GM21390 (cell line): Measurements from ENCODE around the gene CNR1.
A peak's percentile ranks its signal among the peaks of the same experiment; 100 is the strongest.

ENCODE experiments used
- ATAC-seq: cut with Tn5 transposase; IDR thresholded peaks from one replicate; pipeline ENCODE4 v1.9.1; 2021; ENCODE audit not compliant: unreplicated experiment

CNR1 gene

DNA sequence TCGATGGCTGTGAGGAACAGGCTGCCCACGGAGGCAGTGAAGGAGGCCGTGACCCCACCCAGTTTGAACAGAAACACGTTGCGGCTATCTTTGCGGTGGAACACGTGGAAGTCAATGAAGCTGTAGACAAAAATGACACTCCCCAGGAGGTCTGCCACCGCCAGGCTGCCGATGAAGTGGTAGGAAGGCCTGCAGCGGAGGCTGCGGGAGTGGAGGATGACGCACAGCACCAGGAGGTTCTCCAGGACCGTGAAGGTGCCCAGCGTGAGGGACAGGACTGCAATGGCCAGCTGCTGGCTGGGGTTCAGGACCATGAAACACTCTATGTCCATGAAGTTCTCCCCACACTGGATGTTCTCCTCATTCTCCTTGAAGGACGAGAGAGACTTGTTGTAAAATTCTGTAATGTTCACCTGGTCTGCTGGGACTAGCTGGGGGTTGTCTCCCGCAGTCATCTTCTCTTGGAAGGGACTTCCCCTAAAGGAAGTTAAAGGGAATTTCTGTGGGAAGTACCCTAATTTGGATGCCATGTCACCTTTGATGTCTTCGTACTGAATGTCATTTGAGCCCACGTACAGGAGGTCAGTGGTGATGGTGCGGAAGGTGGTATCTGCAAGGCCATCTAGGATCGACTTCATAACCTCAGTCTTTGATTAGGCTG lies 21.4 kb downstream of the CNR1 start:
- no peak for ATAC-seq

DNA sequence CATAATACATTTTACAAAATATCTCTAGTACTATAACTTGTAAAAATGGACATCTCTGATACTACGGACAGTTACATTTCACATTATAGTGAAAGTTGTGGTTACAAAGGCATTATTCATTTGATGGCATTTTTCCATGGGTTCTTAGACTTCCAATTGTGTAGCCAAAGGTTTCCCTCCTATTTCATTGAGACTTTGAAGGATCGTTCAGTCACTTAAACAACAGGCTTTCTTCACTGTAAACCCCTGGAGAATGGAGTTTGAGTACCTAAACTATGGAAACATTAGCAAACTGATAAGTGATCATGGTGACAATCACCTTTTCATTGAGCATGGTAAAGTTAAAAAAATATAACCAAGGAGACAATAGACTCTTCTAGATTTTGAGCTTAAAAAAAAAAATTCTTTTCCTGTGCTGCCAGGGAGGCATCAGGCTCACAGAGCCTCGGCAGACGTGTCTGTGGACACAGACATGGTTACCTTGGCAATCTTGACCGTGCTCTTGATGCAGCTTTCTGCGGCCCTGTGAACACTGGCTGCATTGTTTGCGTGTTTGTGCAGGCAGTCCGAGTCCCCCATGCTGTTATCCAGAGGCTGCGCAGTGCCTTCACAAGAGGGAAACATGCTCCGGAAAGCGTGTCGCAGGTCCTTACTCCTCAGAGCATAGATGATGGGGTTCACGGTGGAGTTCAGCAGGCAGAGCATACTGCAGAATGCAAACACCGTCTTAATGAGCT lies 22.6 kb downstream of the CNR1 start:
- no peak for ATAC-seq

- no peak for ATAC-seq
Observed at GRCh38 chr6:88142297-88142668, 23.9 kb downstream of the CNR1 start.

GRCh38 chr6:88141561-88142296 lies 24.4 kb downstream of the CNR1 start:
- ATAC-seq: peak; percentile 97

GRCh38 chr6:88137915-88138314 lies 28.2 kb downstream of the CNR1 start:
- no peak for ATAC-seq

- peak; percentile 78 for ATAC-seq
Observed at GRCh38 chr6:88135578-88136114, 30.5 kb downstream of the CNR1 start.

DNA sequence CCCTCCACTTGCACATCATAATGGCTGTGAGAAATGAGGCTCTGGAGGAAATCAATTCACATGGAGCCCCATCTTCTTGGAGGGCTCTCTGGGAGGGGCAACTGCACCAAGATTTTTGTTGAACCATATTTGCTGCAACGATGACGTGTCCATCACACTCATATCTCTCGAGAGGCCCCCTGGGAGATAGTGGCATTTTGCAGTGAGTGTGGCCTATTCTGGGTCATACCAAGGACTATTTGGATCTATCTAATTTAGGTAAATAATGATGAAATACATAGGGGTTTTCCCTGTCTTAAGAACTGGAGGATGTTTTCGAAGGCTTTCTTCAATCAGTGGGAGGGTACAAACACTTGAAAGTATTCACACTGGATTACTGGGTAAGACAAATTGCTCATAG lies 31.6 kb downstream of the CNR1 start:
- no peak for ATAC-seq

GRCh38 chr6:88133718-88134117 lies 32.4 kb downstream of the CNR1 start:
- ATAC-seq: no peak

- no peak for ATAC-seq
Observed at GRCh38 chr6:88124925-88125557, 41.1 kb downstream of the CNR1 start.

DNA sequence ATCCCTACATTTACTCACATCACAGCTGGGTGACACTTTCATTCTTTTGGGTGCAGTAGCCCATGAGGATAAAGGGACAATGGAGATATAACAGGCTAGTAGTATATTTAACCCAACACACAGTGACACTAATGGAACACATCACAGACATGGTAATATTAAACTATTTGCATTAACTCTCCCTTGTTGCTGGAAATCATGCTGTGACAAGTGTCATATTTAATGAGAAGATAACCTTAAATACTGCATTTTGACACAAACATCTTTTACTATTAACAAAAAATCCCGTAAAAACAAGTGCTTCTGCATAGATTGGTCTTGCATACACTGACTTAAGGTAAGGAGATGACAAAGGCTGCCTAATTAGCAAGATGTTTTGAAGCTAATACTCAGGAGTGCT lies 45.5 kb downstream of the CNR1 start:
- ATAC-seq: no peak

- ATAC-seq: no peak
Observed at GRCh38 chr6:88119769-88120168, 46.4 kb downstream of the CNR1 start.

GRCh38 chr6:88116276-88116675 lies 49.9 kb downstream of the CNR1 start:
- ATAC-seq: no peak

DNA sequence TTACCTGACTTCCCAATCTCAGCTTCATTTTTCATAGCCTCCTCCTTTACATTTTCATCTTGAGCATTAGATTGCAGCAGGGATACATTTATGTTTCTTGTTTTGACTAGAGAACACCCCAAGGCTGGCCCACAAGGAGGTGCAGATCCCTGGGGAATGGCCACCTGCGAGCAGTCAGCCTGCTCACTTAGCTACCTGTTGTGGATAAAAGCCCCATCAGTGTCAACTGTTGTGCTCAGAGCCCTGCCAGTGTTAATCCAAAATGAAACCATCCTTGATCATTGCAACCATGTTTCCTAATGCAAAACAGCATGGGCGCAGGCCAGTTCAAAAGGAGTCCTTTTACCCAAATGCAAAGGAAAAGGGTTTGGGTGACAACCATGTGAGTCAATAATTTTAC lies 50.8 kb downstream of the CNR1 start:
- ATAC-seq: no peak

DNA sequence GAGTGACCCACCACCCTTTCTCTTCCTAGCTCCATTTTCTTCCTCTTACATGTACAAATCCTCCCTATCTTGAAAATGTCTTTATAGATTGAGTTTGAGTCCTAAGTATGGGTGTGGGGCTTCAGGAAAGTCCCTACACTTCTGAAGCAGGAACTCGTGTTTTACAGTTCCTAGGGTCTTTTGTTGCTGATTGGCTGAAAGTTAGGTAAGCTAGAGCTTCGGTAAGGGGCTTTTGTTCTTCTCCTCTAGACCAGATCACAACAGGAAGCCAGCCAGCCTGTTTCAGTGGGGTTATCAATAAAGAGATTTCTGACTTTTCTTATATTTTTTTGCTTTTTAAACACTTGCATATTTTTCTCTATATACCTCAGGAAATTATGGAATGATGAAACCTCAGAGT lies 51.3 kb downstream of the CNR1 start:
- ATAC-seq: no peak

DNA sequence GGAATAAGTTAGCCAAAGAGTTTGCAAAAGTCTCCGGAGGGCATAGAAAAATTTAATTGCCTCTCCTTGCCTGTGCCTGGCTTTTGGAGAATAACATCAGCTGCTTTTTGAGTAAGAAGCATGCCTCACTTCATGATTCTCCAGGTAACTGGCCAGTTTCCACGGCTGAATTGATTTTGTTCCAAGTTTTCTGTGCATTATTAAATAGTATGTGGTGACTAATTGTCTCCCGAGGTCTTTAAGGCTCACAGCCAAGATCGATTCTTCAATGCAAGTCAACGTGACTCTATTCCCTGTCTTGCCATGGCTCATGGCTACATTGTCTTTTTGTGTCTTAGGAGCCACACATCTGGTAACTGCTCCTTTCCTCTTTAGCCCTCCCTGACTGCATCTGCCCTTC lies 54.2 kb downstream of the CNR1 start:
- ATAC-seq: no peak

DNA sequence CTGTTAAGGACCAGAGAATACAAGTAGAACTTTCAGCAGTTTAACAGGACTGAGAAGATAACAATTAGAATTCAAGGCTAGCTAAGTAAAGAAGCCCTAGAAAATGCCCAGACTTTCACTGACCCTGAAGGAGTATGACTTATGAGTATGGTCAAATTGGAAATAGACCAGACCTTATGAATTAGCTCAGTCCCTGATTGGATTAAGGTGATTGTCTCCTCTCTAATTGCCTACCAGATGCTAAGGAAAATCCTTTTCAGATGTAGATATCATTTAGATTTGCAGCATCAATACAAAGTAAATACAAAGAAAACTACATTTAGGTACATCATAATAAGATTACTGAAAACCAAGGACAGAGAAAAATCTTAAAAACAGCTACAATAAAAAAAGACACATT lies 58.9 kb downstream of the CNR1 start:
- ATAC-seq: no peak

DNA sequence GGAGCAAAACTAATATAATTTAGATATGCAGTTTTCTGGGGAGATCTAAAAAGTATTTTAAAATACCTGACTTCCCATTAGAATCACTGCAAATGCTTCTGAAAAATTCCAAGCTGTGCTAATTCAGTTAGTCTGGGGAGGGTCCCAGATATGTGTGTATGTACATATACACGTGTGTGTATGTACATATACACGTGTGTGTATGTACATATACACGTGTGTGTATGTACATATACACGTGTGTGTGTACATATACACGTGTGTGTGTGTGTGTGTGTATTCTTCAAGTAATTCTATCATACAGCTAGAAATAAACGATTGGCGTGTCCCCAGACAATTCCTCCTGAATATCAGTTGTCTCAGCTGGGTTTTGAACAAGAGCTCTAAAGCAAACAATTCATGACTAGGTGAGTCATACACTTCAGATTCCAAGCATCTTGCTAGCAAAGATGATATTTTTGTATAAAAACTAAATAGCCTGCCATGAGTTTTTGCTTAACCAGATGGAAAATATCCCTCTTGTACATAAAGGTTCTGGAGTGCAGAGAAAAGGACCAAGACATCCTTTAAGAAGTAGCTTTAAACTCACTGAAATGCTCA lies 60.3 kb downstream of the CNR1 start:
- ATAC-seq: no peak
